Ammon's horn (tissue), 1 donor: ENCODE measurements around the gene BIRC6.
A peak's percentile ranks its signal among the peaks of the same experiment; 100 is the strongest.

Experiments
- DNase-seq: peaks from one replicate; pipeline ENCODE4 v3.0.0-alpha.2; 2016; ENCODE audit warnings: low spot score

BIRC6 gene

DNA sequence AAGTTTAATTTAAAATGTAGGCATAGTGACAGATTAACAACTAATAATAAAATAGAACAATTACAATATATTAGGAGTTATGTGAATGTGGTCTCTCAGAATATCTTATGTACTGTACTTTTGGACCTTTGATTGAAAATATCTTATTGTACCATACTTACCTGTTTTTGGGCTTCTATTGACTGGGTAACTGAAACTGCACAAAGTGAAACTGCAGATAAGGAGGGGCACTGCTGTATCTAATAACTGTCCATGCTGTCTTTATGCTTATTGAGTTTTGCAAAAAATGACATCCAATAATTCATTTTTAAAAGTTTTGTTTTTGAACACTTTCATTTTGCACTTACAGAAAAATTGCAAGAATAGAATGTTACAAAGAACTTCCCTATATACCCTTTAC lies 19.9 kb downstream of the BIRC6 start:
- no peak for DNase-seq

DNA sequence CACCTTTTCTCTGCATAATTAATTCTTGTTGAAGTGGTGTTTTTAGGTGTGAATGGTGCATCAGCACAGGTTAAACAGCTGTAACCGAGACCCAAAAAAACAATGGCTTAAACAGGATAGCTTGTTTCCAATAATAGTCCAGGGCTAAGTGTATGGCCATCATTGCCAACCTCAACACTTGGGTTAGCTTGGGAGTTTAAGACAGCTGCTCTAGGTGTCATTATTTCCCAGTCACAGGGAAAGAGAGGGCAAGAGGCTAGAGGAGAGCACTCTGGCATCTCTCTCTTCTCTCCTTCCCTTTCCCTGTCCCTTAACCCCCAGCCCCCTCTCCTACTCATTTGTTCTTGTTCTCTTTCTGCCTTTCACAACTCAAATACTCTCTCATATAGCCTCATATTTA lies 21.1 kb downstream of the BIRC6 start:
- no peak for DNase-seq

DNA sequence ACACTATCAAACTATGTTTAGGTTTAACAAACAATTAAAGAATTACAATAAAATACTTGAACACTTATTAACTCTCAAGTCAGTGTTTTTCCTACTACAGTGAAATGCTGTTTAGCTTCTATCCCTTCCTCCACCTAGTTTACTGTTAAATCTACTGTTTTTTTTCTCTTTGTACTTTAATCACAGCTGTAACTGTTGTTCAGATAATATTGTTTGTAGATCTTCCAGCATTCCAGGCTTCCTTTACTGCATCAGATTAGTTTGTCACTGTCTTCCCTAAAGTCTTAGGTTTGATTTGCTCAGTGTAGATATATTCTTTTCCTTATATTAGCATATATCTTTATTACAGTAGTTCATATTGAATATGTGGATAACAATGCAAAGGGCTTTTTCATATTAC lies 22.5 kb downstream of the BIRC6 start:
- no peak for DNase-seq

- no peak for DNase-seq
Measured at GRCh38 chr2:32383858-32384257, 27.0 kb downstream of the BIRC6 start.

DNA sequence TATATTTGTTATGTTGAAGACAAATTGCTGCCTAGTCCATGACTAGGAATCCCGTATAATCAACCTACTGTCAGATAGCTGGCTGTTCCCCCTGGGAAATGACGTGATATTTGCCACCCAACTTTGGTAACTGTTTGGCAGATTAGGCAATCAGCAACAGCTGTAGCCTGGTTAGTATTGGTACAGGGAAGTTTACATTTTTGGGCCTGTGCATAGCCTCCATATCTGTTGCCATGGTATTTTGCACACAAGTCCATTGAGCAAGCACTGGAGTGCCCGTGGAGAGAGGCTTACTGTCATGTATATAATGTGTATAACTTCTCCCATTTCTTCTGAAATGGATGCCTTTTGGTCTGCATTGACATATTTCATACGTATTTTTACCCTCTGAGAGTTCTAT lies 27.7 kb downstream of the BIRC6 start:
- DNase-seq = no peak

DNA sequence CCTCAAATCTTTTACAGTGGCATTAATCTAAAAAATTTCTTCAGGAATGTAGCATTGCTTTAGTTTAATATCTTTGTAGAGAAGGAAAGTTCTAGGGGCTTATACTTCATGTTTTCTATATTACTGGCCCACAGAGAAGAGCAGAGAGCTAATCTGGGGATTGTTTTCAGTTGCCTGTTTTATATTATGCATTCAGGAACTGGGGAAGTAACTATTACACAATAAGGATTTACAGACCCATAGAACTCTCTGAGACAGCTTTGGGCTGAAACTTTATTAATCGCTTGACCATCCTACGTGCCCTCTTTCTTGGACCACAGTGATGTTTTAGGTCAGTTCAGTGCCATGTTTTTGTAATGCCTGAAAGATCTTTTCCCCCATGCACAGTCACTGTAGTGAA lies 29.9 kb downstream of the BIRC6 start:
- no peak for DNase-seq

DNA sequence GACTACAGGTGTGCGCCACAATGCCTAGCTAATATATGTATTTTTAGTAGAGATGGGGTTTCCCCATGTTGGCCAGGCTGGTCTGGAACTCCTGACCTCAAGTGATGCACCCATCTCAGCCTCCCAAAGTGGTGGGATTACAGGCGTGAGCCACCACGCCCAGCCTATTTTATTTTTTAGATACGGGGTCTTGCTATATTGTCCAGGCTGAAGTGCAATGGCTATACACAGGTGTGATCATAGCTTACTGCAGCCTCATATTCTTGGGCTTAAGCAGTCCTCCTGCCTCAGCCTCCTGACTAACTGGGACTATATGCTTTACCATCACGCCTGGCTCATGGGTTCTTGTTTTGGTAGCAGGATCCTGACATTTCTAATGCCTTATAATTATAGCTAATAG lies 42.4 kb downstream of the BIRC6 start:
- no peak for DNase-seq

GRCh38 chr2:32402091-32402490 lies 45.3 kb downstream of the BIRC6 start:
- DNase-seq = no peak

DNA sequence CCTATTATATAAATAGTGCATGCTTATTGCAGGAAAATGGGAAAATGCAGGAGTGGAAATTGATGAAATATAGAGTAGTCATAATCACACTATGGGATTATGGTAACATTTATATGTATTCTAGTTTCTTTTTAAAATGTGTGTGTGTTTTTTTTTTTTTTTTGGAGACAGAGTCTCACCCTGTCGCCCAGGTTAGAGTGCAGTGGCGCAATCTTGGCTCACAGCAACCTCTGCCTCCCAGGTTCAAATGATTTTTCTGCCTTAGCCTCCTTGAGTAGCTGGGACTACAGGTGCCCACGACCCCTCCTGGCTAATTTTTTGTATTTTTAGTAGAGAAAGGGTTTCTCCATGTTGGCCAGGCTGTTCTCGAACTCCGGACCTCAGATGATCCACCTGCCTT lies 47.0 kb downstream of the BIRC6 start:
- no peak for DNase-seq

DNA sequence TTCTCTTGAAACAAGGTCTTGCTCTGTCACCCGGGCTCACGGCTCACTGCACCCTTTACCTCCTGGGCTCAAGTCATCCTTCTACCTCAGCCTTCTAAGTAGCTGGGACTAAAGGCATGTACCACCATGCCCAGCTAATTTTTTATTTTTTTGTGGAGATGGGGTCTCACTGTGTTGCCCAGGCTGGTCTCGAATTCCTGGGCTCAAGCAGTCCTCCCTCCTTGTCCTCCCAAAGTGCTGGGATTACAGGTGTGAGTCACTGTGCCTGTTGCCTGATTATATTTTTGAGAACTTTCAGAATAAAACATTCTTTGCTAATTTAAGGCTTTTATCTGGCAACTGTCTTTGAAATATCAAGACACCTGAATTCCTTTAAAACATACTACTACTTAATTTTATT lies 47.9 kb downstream of the BIRC6 start:
- DNase-seq = no peak

GRCh38 chr2:32416519-32416918 lies 59.7 kb downstream of the BIRC6 start:
- no peak for DNase-seq

GRCh38 chr2:32417659-32418058 lies 60.8 kb downstream of the BIRC6 start:
- DNase-seq = no peak

- DNase-seq = no peak
Measured at GRCh38 chr2:32418778-32419177, 62.0 kb downstream of the BIRC6 start.

- no peak for DNase-seq
Measured at GRCh38 chr2:32422133-32422532, 65.3 kb downstream of the BIRC6 start.

GRCh38 chr2:32423536-32423935 lies 66.7 kb downstream of the BIRC6 start:
- no peak for DNase-seq

GRCh38 chr2:32424739-32425138 lies 67.9 kb downstream of the BIRC6 start:
- DNase-seq = no peak

DNA sequence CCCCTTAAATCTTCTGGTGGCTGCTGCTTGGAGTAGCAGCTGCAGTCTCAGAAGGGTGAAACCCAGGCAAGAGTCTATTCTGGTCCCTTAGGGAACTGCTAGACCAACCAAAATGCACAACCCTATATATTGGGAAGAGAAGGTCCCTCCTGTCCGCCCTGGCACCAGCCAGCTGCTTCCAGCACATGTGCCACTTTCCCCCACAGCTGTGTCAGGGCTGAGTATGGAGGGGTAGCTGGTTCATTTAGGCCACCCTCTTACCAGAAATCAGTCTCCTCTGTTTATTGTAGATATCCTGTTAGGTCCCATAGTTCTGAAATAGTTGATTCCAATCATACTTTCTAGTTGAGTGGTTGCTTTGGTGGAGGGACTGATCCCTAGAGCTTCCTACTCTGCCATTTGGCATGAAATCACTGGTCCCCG lies 68.9 kb downstream of the BIRC6 start:
- DNase-seq = no peak

GRCh38 chr2:32427672-32428610 lies 71.1 kb downstream of the BIRC6 start:
- DNase-seq = peak; percentile 7

DNA sequence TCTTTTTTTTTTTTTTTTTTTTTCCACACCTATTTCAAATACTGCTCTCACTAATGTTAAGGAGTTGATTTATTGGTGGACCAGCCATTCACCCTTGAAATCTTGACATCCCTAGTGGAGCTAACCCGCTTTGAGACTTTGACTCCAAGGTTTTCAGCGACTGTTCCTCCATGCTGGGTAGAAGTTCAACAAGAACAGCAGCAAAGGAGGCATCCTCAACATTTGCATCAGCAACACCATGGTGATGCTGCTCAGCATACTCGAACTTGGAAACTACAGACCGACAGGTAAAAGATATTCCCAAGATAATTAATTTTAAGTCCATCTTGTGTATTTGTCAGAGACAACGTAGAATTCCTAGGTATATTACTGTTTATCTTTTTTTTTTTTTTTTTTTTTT lies 74.0 kb downstream of the BIRC6 start:
- no peak for DNase-seq

- no peak for DNase-seq
Measured at GRCh38 chr2:32436150-32436549, 79.3 kb downstream of the BIRC6 start.

- DNase-seq = no peak
Measured at GRCh38 chr2:32442020-32442467, 85.2 kb downstream of the BIRC6 start.

GRCh38 chr2:32446369-32446768 lies 89.5 kb downstream of the BIRC6 start:
- DNase-seq = no peak

DNA sequence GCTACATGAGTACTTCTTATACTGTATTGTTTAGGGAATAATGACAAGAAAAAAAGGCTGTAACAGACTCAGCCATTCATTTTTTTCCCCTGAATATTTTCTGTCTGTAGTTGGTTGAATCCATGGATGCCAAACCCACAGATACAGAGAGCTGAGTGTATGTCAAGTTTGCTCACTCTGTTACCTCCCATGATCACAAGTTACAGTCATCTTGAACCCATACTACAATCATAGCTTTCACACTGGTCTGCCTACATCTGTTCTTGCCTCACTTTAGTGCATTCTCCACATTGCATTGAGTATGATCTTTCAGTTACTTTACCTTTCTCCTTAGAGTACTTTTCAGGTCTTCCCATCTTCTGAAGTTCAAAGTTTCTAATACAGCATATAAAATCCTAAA lies 94.0 kb downstream of the BIRC6 start:
- no peak for DNase-seq
